DMS 273 (cell line): ENCODE measurements around the gene RAB22A.

Experiments
- DNase-seq: peaks from one replicate; lab custom pipeline; 2025; ENCODE audit not compliant: unreplicated experiment; lab: John Stamatoyannopoulos, UW

Gene RAB22A

DNA sequence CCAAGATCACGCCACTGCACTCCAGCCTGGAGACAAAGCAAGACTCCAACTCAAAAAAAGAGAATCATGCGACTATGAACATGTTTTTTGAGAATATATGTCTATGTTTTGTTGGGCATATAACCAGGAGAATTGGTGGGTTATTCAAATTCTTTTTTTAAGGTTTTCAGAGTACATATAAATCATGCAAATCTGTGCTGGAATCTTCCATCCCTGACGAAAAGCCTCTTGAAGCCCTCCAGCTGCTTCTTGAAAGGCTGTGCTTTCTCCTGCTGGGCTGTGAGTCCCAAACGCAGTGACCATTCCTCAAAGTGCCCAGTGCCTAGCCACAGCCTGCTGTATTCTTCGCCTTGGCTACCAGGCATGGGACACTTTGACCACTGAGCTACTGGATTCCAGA is 9.2 kb upstream of the RAB22A start:
- DNase-seq = no peak

DNA sequence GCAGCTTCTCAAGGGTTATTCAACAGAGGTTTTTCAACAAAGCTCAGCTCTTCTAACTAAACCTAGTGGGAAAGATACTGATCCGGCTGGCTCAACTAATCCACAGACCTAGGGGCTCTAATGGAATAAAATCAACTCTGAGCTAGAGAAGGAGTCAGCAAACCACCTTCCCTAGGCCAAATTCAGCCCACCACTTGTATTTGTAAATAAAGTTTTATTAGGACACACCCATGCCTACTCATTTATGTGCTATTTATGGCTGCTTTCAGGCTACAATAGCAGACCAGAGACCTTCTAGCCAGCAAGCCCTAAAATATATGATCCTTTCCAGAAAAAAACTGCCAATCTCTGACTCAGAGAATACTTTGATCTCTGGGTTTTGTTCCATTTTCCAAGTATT is 6.0 kb upstream of the RAB22A start:
- DNase-seq = no peak

DNA sequence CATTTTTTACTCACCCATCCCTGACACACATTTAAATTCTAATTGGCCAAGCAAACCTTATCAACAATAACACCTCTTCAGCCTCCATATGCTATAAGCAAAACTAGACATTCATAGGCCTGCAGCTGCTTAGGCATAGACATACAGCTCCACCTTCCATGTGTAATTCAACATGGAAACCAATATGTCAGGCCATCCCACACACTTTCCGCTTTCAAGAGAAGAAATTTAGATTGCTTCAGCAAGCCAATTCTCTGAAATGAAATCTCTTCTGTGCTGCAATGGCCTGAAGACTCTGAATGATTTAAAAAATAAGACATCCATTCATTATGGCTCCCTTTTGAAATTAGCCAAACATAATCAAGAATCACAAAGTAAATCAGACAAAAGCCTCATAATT is 4.5 kb upstream of the RAB22A start:
- no peak for DNase-seq

DNA sequence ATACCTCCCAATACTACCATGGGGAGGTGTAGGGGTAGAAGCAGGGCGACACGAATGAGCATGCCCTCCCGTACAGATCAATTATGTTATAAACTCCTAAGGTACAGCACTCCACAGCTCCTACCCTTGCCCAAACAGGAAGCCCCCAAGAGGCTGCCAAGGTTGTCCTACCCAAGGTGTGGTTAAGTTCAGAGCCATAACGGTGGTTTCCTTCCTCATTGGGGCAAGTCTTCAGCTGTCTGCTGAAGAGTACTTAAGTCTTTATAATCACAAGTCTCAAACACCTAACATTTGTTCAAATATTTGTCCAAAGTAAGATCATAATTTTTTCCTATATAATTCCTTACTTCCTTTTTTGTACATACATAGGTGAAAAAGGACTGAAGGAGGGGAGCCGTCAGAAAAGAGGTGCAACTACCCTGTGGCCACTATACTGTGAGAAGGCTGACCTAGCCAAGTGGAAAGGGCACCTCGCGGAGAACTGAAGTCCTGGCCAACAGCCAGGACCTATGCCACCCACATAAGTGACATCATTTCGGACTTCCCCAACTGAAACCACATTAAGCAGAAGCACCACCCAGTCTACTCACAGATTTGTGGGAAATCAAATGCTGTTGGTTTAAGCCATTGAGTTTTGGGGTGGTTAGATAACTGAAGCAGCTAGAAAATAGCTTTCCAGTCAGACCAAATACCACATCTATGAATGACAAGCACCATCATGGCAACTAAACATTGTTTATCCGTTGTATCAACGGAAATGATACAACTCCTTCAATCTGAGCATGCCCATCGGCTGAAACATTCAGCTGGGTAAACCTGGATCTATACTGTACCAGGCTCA is 2.9 kb upstream of the RAB22A start:
- peak; percentile 5 for DNase-seq

DNA sequence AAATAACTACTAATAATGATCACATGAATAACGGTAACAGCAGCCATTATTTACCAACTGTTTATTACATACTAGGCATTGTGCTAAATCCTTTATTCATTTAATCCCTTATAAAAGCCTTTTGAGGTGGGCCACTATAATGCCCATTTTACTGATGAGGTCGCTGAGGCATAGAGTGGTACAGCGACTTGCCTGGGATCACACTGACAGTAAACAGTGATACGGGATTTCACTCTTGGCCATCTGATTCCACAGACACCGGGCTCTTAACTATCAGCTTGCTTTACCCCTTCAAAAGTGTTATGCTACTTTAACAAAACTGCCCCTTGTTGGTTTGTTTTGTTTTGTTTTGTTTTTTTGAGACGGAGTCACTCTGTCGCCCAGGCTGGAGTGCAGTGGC is 2.2 kb upstream of the RAB22A start:
- no peak for DNase-seq

DNA sequence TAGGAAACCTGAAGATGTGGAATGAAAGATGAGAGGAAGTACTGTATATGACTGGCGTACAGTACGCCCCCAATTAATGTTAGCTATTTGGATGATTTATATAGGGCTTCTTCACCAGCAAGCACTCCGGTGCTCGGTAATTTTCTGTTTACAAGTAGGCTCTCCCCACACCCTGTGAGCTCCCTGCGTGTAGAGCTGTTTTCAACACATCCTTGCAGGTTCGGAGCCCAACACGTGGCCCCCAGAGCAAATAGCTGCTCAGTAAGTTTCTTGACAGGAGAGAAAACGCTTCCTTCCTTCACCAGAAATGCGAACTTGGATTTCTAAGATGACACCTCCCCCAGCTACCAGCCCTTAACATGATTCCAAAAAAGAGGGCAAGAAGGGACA is 1.2 kb upstream of the RAB22A start:
- no peak for DNase-seq

DNA sequence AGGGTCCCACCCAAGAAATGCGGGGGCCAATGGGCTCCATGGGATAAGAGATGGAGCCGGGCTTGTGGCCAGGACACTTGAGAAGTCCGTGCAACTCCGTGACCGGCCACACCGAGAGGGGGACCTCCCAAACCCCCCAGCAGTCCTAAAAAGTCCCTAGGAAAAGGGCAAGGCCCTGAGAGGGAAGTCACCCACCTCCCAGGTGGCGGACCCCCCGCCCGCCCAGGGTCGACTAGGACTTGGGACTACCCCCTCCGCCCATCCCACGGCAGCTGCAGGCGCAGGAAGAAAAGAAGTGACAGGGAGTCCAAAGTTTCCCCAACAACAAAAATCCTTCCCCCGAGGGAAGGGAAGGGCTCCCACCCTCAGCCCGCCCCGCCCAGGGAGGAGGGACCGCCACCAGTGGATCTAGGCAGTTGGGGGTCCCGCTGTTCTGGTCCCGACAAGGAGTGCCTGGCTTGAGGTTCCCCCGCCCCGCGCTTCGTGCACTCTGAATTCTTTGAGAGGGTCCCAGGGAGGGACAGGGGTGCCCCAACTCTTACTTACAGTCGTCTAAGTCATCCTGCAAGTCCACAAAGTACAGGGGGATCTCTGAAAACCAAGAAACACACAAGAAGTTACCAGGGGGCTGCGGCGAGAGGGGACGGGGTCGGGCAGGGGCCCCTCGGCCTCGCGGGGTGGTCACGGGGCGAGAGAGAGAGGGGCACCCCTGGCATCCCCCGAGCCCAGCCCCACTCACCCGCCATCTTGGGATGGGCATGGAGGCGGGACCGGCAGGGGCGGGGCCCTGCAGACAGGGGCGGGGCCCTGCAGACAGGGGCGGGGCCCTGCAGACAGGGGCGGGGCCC is 611 bp upstream of the RAB22A start:
- peak; percentile 66 for DNase-seq

DNA sequence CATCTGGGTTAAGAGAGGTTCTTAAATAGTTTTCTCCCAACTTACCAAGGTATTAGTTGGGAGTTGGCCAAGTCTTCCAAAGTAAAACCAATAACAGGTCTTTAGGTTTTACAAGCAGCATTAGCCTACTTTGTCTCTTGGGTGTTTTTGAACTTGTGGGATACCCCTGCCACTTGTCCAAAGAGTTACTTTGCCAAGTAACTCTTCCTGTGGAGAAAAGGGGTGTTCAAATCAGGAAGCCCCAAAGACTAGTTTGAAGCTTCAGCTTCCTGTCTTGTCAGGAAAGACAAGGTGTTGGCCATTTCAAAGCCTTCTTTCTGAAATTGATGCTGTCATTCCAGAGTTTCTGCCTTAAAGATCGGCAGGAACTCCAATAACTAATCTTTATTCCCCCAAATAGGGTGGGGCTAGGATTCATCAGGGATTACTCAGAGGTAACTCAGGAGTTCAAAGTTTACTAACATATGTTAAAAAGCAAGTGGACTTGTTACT is 822 bp downstream of the RAB22A start:
- no peak for DNase-seq

DNA sequence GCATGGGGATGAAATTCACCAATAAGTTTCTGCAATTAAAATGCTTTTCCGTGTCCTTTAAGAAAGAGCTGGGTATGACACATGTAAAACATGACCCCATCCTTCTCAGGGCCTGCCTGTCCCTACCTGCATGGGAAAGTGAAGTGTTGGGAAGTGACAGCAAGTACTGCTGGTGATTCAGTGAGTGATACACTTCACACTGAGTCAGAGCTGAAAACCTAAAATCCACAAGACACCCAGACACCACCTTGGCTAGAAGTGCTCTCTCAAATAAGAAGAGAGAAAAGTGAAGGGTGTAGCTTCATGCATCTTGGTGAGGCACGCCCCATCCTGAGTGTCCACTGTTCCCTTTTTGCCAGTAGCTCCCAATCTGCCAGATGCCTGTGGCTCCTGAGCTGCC is 3.3 kb downstream of the RAB22A start:
- no peak for DNase-seq

DNA sequence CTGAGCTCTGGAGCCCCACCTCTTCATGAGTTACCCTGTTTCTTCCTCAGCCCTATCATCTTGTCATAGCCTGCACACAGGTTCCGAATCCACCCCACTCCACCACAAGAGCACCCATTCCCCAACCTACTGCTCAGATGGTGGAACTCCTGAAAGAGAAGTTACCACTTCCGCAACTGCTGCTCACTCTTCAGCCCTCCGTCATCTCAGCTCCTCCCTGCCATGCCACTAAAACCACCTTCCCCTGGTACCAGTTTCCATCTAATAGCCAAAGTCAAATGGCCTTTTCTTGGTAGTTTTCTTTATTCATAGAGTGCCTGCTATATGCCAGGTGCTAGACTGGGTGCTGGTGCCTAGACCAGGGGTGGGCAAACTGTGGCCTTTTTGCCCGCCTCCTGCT is 3.9 kb downstream of the RAB22A start:
- DNase-seq = no peak

DNA sequence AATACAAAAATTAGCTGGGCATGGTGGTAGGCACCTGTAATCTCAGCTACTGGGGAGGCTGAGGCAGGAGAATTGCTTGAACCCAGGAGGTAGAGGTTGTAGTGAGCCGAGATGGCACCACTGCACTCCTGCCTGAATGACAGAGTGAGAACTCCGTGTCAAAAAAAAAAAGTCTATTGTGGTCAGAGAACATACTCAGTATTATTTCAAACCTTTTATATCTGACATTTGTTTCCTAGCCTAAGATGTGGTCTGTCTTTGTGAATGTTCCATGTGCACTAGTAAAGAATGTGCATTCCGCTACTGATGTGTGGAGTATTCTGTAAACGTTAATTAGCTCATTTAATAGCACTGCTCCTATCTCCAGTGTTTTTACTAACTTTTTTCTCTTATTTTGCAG is 11.7 kb downstream of the RAB22A start:
- no peak for DNase-seq

DNA sequence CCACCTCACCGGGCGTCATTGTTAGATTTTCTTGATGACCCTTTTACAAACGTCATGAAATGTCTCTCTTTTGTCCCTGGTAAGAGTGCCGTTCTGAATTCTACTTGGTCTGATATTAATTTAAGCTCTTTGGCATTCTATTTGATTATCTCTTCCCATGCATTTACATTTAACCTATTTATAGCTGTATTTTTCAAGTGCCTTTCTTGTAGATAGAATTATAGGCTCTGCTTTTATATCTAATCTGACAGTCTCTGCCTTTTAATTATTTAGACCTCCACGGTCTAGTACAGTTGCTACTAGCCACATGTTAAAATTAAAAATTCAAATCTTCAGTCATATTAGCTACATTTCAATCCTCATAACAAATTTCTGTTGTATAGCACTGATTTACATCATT is 12.6 kb downstream of the RAB22A start:
- DNase-seq = no peak

DNA sequence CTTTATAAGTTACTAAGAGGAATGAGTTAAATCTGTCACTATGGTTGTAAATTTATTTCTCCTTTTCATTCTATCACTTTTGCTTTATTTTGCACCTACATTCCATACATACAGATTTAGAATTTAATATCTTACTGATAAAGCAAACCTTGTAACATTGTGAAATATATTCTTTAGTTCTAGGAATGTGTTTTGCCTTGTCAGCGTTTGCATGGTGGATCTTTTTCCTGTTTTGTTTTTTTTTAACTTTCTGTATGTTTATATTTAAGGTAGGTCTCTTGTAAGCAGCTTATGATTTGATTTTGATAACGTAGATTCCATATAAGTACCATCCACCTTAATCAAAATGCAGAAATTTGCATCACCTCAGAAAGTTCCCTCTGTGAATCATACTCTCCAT is 16.4 kb downstream of the RAB22A start:
- DNase-seq = no peak

DNA sequence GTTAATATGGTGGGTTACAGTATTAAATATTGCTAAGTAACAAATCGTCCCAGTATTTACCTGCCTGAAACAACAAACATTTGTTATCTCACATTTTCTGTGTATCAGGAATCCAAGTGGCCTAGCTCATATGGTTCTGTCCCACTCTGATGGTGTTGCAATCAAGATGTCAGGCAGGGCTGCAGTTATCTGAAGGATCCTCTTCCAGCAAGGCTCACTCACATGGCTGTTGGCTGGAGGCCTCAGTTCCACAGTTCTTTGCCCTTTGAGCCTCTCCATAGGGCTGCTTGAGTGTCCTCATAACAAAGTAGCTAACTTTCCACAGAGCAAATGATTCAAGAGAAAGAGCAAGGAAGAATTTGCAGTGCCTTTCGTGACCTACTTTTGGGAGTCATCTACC is 17.7 kb downstream of the RAB22A start:
- DNase-seq = no peak

DNA sequence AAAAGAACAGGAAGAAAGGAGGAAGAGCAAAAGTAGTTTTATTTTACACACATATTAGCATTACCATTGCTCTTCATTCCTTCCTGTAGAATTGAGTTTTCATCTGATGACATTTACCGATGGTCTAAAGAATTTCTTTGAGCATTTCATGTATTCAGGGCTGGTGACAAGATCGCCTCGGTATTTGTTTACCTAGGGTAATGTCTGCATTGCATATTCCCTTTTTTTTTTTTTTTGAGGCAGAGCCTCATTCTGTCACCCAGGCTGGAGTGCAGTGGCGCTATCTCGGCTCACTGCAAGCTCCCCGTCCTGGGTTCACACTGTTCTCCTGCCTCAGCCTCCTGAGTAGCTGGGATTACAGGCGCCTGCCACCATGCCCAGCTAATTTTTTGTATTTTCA is 19.3 kb downstream of the RAB22A start:
- DNase-seq = no peak

DNA sequence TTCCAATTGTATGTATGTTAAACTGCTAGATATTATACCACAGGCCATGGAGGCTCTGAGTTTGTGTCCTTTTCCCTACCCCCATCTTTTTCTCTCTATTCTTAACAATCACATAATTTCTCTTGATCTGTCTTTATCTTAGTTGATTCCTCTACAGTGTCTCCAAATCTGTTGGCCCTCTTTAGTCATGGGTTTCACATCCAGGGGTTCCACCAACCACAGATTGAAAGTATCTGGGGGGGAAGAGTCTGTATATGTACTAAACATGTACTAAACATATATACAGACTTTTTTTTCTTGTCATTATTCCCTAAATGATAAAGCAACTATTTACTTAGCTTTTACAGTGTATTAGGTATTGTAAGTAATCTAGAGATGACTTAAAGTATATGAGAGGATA is 20.2 kb downstream of the RAB22A start:
- no peak for DNase-seq

DNA sequence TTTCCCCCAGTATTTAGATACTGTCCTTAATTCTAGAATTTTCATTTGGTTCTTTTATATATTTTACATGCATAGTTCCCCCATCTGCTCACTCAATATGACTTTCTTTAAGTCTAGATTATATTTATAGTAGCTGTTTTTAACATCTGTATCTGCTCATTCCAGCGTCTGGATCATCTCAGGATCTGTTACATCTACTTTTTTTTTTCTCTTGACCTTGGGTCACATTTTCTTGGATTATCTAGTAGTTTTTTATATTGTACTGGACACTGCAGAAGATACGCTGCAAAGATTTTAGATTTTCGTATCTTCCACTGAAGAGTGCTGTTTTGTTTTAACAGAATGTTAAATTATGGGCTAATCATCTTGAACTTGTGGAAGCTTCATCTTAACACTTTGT is 20.7 kb downstream of the RAB22A start:
- DNase-seq = no peak

DNA sequence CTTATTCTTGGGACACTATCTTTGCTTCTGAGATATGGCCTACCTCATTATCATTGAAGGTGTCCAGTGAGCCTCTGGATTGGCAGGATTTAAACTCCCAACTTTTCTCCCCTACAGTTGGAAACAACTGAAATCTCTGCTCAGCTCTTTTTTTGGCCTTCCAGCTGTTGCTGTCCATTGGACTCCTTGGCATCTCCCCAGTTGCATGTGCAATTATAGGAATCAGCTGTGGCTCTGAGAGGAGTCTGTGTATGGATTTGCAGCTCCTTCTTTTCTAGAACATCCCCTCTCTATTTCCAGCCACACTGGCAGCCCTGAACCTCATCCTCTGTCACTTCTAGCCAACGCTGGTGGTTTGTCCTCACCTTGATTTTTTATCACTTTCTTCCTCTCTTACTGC is 21.2 kb downstream of the RAB22A start:
- no peak for DNase-seq

DNA sequence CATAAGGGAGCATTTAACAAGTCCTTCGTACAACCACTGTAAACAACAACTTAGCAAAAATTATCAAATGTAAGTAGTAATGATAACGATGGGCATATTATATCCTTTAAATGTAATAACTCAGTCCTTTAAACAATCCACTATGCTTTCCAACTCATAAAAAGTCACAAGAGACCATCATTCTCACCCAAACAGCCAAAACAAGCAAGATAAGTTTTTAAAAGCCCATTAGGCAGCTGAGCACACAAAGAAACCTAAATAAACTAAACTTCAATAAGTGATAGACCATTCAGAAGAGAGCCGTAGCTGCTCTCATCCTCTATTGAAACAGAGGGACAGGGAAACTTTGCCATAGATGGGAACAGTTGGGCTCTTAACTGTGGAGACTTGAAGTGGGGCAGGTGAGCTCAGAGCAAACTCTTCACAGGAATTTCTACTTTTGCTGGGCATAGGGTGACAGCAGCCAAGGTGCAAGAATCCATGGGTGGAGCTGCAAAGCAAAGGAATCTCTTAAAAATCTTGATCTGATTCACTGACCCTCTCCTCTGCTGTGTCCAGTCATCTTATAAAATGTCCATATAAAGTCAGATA is 22.5 kb downstream of the RAB22A start:
- no peak for DNase-seq

DNA sequence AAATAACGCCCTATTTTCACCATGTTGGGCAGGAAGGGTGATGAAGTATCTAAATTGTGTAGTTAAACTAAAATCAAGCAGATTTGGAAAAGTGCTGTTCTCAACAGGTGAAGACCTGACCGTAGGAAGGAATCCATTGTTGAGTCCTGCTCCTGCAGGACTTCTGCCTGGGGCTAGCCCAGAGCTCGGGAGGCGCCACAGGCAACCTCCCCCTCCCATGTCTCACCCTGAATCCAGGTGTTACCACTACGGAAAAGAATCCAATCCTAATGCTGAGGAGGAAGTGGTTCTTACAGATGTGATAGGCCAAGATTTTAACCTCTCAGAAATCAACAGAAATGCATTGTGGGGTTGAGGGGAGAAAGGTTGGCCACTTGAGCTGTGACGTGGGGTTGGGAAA is 30.2 kb downstream of the RAB22A start:
- DNase-seq = no peak

DNA sequence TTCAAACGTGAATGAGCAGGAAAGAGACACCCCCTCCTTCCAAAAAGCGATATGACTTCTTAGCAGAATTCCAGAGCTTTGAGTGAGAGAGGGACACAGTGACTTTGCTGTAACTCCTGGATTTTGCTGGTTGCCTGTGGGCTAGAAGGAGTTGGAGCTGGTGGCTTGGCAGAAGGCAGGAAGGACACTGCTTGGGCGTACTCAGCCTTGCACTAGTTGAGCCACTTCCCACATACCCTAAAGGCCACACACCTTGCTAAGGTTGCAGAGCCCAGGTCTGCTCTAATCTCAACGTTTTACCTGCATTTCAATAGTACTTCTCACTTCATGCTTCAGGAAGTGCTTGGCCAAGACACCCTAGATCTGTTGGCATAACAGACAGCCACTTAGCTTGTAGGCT is 30.6 kb downstream of the RAB22A start:
- no peak for DNase-seq

DNA sequence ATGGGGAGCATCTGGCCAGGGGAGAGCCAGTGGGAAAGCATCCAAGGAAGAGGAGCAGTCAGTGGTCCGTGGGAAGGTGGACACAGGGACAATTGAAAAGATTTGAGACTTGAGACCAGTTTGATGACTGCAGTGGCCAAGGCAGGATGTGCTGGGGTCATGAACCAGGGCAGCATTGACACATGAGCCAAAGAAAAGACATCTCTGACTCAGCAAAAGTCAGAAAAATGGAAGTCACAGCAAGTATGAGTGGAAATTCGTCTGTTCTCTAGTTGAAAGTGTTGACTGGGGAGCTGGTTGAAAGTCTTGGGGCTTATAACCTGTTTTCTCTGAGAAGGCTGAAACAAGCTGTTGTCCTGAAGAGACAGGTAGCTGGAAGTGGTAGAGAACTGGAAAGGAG is 31.3 kb downstream of the RAB22A start:
- no peak for DNase-seq
